Lower lobe of right lung (tissue), 2 donors: ENCODE measurements around the gene CACNG7. TPM values are rescaled to one million over a fixed set of nuclear protein-coding genes. Genes with fewer than 3 reads are reported as not detected.

Source experiments
- ATAC-seq, 2 donors: fragments of 200-7000 bp; cut with Tn5 transposase; one replicate each; pipeline ENCODE4 v1.9.1; 2020 to 2022; ENCODE audit warnings: mild to moderate bottlenecking in 2 of 2, moderate library complexity in 2 of 2
- DNase-seq: peaks from one replicate; pipeline ENCODE4 v3.0.0-alpha.2; 2020
- H3K27ac ChIP-seq: fragments of 200-600 bp; one replicate; pipeline ENCODE4 v1.8.0; 2022
- H3K27me3 ChIP-seq: fragments of 200-600 bp; one replicate; pipeline ENCODE4 v1.8.0; 2022; ENCODE audit warnings: low read depth
- H3K36me3 ChIP-seq: fragments of 200-600 bp; one replicate; pipeline ENCODE4 v1.8.0; 2022; ENCODE audit warnings: mild to moderate bottlenecking
- H3K4me1 ChIP-seq: fragments of 200-600 bp; one replicate; pipeline ENCODE4 v1.8.0; 2022
- H3K4me3 ChIP-seq: fragments of 200-600 bp; one replicate; pipeline ENCODE4 v1.8.0; 2022; ENCODE audit warnings: mild to moderate bottlenecking
- H3K9me3 ChIP-seq: fragments of 200-600 bp; one replicate; pipeline ENCODE4 v1.8.0; 2022
- intact Hi-C: fragments of 100-400 bp; cut with DNase I; formaldehyde crosslinking; loops from one replicate; pipeline ENCODE4 v1.11.0; 2022
- total RNA-seq: library from RNA; stranded (reverse); fragmentation: NEBNext Ultra II Directional; extraction: Animal tissue kit (Norgen Biotek cat#: 25700); gene quantifications from one replicate; pipeline ENCODE4 v1.2.1, GENCODE V29; 2021
- TF ChIP-seq, protein P1 (sequence below): fragments of 200-600 bp; IDR thresholded peaks from one replicate; pipeline ENCODE4 v1.8.0; 2022; ENCODE audit warnings: antibody characterized with exemption, mild to moderate bottlenecking
- donor health status: DM: no; HTN: yes; CAD: no; lungs with severe emphysema.

The CACNG7 gene
- total RNA-seq, 1 donor from 2014 or later: not detected

DNA sequence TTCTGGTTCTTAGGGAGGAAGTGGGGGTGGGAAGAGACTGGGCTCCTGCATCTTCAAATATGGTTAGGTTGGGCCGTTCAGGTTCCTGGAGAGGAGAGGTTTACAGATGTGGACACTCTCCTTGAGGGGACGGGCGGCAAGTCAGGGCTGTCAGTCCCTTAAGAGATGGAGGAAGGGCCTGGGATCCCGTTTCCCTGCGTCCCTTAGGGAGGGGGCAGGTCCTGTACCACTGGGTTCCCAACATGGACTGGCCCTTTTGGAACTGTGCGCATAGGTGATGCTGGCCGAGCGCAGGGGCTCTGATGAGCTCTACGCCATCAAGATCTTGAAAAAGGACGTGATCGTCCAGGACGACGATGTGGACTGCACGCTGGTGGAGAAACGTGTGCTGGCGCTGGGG lies 10.9 kb upstream of the CACNG7 start:
- DNase-seq (no peak), ATAC-seq (no peak)
- Histone ChIP-seq H3K4me3 (no peak overlapping the region), H3K4me1 (no peaks in the 10 kb centered on the region), H3K36me3 (no peaks in the 10 kb centered on the region), H3K27ac (no peak overlapping the region), H3K9me3 (no peaks in the 10 kb centered on the region), H3K27me3 (peaks cover 71% of the 10 kb centered on the region)
- intact Hi-C loops: no loop called here
- TF ChIP-seq, protein P1, sequence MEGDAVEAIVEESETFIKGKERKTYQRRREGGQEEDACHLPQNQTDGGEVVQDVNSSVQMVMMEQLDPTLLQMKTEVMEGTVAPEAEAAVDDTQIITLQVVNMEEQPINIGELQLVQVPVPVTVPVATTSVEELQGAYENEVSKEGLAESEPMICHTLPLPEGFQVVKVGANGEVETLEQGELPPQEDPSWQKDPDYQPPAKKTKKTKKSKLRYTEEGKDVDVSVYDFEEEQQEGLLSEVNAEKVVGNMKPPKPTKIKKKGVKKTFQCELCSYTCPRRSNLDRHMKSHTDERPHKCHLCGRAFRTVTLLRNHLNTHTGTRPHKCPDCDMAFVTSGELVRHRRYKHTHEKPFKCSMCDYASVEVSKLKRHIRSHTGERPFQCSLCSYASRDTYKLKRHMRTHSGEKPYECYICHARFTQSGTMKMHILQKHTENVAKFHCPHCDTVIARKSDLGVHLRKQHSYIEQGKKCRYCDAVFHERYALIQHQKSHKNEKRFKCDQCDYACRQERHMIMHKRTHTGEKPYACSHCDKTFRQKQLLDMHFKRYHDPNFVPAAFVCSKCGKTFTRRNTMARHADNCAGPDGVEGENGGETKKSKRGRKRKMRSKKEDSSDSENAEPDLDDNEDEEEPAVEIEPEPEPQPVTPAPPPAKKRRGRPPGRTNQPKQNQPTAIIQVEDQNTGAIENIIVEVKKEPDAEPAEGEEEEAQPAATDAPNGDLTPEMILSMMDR: no peak

DNA sequence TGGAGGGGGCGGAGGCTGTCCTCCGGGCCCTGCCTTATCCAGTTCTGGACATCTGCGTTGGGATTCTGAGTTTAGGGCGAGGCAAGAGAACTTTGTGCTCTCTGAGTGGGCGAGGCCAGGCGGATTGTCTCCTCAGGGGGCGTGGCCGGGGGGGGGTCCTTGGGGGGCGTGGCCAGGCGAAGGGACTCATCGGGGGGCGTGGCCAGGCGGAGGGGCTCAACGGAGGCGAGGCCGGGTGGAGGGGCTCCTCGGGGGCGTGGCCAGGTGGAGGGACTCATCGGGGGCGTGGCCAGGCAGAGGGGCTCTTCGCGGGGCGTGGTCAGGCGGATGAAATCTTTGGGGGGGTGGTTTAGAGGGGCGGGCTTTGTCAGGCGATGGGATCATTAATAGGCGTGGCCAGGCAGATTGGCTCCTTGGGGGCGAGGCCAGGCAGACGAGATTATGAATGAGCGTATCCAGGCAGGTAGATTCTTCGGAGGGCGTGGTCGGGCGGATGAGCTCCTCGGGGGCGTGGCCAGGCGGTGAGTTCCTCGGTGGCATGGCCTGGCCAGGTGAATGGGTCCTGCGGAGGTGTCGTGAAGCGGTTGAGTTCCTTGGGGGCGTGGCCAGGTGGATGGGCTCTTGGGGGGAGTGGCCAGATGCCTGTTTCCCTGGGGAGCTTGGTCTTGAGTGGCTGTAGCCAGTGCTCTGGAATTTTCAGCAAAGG lies 10.3 kb upstream of the CACNG7 start:
- intact Hi-C loops: no loop called here
- no peaks in the 10 kb centered on the region for H3K36me3 ChIP-seq
- no peak overlapping the region for H3K27ac ChIP-seq
- ATAC-seq (no peak), DNase-seq (no peak)
- TF ChIP-seq, protein P1: no peak
- no peak overlapping the region for H3K4me3 ChIP-seq
- peaks cover 65% of the 10 kb centered on the region for H3K27me3 ChIP-seq
- H3K9me3 ChIP-seq: no peaks in the 10 kb centered on the region
- no peaks in the 10 kb centered on the region for H3K4me1 ChIP-seq

DNA sequence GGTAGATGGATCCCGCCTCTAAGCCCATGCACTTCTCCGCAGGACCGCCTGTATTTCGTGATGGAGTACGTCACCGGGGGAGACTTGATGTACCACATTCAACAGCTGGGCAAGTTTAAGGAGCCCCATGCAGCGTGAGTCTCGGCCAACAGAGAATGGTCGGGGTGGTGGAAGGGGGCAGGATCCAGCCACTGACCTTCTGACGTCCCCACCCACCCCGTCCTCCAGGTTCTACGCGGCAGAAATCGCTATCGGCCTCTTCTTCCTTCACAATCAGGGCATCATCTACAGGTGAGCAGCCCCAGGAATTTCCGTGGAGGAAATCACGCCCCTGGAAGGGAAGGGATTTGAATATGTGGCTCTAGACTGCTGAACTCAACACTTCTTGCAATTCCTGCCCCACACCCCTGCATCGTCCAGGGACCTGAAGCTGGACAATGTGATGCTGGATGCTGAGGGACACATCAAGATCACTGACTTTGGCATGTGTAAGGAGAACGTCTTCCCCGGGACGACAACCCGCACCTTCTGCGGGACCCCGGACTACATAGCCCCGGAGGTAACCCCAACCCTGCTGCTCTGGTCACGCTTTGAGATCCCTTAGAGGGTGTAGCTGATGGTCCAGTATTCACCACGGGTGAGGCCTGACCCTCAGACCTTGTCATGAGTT lies 8.8 kb upstream of the CACNG7 start:
- no peak for ATAC-seq
- Histone ChIP-seq H3K36me3 (no peaks in the 10 kb centered on the region), H3K4me1 (no peaks in the 10 kb centered on the region), H3K9me3 (no peaks in the 10 kb centered on the region), H3K27ac (no peak overlapping the region), H3K27me3 (peaks cover 61% of the 10 kb centered on the region), H3K4me3 (no peak overlapping the region)
- intact Hi-C loops: no loop called here
- TF ChIP-seq, protein P1: no peak
- no peak for DNase-seq

DNA sequence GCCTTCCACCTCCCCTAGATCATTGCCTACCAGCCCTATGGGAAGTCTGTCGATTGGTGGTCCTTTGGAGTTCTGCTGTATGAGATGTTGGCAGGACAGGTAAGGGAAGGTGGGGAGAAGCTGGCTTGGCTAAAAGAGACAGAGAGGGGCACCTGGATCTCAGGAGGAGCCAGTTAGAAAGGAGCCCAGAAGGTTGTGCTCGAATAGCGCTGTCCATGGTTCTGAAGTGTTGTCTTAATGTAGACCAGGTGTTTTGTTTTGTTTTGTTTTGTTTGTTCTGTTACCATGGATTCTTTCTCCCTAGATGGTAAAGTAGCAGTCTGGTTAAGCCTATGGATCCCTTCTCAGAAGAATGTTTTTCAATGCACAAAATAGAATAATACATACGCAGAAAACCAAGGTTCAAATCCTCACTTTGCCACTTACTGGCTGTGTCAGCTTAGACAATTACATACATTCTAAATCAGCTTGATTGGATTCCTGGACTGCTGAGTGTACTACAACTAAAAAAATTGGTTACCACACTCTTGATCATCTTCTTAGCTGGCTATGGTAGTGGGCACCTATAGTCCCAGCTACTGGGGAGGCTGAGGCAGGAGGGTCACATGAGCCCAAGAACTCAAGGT lies 5.9 kb upstream of the CACNG7 start:
- no peak for ATAC-seq
- TF ChIP-seq, protein P1: no peak
- peaks cover 13% of the 10 kb centered on the region for H3K4me1 ChIP-seq
- no peaks in the 10 kb centered on the region for H3K9me3 ChIP-seq
- intact Hi-C loops: no loop called here
- no peak for DNase-seq
- H3K4me3 ChIP-seq: no peak overlapping the region
- no peak overlapping the region for H3K27ac ChIP-seq
- H3K36me3 ChIP-seq: no peaks in the 10 kb centered on the region
- peaks cover 59% of the 10 kb centered on the region for H3K27me3 ChIP-seq

DNA sequence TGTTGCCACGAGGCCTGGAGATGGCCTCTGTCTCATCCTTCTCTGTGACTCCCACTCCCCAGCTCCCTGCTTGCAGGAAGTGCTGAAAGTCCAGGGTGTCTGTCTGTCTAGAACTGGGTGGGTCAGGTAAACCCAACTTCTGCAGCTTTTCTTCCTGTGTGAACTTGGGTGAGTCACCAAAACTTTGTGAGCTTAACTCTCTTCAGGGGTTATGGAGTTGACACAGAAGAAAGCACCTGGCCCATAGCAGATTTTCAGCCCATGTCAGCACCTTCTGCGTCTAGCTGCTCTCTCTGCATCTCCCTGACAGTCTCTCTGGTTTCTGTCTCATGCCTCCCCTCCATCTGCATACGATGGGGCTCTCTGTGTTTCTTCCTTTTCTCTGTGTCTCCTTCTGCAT lies 4.2 kb upstream of the CACNG7 start:
- TF ChIP-seq, protein P1: no peak
- Histone ChIP-seq H3K4me1 (peaks cover 22% of the 10 kb centered on the region), H3K27ac (no peak overlapping the region), H3K4me3 (no peak overlapping the region), H3K27me3 (peaks cover 59% of the 10 kb centered on the region), H3K9me3 (no peaks in the 10 kb centered on the region), H3K36me3 (no peaks in the 10 kb centered on the region)
- intact Hi-C loops: no loop called here
- DNase-seq (no peak), ATAC-seq (no peak)
